Activated CD4-positive, alpha-beta T cell treated with anti-CD3 and anti-CD28 coated beads for 1 hour (primary cell): ENCODE measurements around the gene CENPN.

Experiments used
- DNase-seq: peaks from one replicate; pipeline ENCODE4 v3.0.0-alpha.2; 2020

CENPN gene, protein sequence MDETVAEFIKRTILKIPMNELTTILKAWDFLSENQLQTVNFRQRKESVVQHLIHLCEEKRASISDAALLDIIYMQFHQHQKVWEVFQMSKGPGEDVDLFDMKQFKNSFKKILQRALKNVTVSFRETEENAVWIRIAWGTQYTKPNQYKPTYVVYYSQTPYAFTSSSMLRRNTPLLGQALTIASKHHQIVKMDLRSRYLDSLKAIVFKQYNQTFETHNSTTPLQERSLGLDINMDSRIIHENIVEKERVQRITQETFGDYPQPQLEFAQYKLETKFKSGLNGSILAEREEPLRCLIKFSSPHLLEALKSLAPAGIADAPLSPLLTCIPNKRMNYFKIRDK

DNA sequence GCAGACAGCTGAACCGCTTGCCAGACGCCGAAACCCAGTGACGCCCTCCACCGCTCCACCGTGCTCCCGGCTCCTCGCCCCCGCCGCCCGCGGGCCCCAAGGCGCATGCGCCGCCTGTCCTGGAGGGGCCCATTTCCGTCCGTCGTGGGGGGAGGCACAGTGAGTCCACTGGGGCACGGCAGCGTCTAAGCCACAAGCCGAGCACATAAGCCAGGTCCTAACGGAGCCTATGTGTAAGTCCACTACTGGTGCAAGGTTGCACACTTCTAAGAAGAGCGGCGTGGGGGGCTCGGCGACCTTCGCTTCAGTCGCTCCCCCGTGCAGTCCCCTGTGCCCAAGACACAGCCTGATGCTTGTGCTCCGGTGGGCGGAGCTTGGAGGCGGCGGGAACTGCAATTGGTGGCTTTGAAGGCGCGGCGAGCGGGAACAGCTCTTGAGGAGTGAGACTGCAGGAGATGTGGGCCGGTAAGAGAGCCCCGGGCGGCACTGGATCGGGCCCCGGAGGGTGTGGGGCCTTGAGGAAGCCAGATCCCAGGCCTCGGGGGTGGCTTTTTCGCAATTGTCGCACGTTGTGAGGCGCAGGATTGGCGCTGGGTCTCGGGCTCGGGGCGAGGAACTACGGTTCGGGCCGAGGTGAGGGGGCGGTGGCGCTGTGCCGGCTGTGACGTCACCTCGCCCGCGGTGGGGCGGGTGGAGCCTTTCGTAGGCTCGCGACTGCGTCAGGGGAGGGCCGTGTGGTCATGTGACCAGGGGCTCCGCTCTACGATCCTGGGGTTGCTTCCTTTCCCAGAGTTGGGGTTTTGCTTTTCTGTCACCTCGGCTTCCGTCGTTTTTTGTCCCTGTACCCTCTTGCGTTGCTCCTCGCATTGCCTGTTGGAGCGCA is at the start of gene CENPN, which contains the start of gene CMC2:
Gene CENPN (plus strand): TSS at position 402 of the 883 bp plus-strand sequence. CDS start 4,726 bp downstream, outside the sequence.
Gene CMC2 (minus strand): TSS at position 73 of the 883 bp plus-strand sequence. CDS start 9,491 bp downstream, outside the sequence.
- peak; percentile 97 for DNase-seq

DNA sequence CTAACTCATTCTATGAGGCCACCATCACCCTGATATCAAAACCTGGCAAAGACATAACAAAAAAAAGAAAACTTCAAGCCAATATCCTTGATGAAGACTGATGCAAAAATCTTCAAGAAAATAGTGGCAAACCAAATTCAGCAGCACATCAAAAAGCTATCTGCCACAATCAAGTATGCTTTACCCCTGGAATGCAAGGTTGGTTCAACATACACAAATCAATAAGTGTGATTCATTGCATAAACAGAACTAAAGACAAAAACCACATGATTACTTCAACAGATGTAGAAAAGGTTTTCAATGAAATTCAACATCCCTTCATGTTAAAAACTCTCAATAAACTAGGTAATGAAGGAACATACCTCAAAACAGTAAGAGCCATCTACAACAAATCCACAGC is 48.7 kb upstream of the CENPN start:
- DNase-seq: no peak

DNA sequence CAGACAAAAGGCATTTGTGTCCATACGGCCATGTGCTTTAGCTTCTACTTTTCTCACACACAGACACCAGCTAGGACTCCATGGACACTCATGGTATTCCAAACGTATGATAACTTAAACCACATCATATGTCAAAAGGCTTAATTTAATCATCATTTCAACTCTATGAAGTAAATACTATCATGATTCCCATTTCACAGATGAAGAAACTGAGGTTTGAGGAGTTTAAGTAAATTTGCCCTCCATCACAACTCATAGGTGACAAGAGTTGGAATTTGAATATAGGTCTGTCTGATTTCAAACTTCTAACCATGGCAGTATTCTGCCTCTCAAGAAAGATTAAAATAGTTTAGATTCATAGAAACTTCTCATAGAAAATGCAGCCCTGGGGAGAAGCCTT is 44.1 kb upstream of the CENPN start:
- no peak for DNase-seq

DNA sequence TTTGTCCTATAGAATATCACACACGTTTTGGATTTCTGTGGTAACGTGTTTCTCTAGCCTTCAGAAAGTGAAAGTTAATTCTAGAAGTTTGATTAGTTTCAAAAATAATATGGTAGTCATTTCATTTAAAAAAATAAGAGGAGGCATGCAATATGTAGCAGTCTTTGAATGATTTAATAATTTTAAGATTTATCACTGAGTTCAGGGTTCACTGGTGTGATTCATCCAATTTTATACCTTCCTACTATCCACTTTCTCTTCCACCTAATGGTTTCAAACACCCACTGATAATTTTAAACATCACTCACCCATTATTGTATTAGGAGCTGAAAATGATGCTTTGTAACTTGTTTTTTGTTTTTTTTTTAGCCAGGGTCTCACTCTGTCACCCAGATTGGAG is 42.7 kb upstream of the CENPN start:
- no peak for DNase-seq

DNA sequence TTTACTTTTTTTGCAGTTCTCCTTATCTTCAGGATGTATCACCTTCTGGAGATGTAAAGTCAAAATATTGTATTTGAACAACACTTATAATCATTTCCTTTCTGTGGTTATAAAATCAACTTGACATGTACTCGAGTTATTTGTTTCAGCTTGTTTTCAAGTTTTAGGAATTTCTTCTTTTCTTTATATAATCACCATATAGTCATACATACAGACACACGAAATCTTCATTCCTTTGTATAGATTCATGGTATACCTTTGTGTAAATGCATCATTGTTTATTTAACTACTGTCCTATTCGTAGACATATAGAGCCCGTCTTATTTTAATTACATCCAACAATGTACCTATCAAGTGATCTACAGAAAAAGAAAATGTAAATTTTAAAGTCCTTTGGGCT is 40.4 kb upstream of the CENPN start:
- no peak for DNase-seq

DNA sequence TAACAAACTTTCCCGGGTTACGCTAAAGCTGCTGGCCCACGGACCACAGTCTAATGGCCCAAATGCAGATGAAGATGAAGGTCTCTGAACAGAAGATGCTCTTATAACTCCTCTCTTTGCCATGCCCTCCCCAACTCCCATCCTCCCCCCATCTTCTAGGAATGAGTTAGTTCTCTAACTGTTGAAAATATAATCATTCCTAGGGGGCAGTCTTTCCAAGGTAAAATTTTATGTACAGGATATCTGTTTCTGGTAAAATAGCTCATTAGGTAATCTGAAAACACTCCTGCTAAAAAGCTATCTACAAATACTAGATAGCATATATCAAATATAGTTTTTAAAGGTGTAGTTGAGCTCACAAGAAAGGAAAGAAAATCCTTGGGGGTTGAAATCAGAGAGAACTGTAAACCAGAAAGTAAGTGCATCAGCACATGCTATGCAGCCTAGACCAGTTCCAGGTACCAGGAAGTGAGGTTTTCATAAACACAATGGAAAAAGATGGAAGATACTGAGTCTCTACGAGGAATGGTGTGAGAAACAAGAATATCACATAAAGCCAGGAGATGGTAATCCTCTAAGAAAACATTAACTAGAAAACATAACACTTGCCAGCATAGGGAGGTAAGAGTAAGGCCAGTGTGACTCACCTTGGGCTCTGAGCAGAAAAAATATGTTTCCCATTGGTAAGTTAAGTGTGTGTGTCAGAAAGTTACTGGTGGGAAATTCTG is 38.5 kb upstream of the CENPN start:
- no peak for DNase-seq

DNA sequence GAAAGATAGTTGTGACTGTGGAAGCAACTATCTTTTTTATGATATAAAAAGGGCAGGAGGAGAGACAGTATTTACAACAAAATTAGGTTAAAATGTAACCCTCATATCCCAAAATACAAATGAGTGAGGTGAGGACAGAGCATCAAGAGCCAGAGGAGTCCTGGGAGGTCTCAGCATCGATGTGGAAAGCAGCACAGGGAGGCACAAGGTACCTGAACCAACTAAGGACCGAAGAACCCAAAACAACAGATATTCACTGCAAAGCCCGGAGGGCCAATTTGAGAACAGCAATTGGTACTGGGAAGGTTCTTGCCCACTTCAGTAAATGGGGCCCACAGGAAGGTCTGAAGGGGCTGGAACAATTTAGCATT is 37.9 kb upstream of the CENPN start:
- no peak for DNase-seq

DNA sequence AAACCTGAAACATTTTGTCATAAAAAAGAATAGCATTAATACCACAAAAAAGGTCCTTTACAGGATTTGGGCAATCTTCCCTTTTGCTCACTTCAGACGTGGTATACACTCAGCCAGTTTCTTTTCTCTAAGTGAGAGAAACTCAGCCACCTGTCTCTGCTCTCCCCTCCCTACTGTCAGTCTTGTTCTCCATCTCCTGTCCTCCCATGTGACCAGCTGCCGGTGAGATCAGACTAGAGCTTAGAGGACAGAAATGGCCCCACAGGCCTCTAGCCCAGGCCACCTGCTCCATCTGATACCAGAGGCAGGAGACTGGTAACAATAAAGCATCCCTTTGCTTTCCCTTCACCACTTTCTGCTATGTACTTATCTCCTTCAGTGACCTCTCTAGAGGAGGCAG is 35.2 kb upstream of the CENPN start:
- DNase-seq: no peak

DNA sequence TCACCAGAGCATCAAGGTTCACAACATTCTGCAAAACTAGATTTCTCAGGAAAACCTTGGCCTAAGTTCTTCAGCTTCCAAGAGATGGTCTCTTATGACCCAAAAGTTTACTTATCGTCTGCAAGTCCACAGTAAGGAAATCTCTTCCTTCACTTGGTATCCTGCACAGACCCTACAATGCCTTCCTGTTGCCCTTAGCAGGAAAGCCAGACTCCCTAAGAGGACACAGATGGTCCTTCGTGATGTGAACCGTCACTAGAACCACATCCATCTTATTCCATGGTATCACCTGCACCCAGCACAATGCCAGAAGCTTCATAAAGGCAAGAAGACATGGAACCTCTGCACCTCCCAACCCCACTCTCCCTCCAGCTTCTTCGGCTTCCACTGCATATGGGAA is 34.4 kb upstream of the CENPN start:
- no peak for DNase-seq

DNA sequence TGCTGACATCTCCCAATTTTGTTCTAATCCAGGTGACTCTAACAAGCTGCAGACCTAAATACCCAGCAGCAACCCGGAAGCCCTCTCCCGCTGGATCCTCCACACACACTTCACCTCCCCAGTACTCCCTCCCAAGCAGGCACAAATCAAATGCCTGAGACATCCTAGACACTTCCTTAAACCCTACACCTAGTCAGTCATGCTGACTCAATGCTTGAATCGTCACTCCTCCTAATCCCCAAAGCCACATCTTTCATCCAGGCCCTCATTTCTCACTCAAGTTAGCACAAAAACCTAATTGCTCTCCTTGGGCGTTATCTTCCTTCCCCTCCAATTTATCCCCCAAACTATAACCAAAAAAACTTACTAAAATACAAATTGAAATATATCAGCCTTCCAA is 33.0 kb upstream of the CENPN start:
- DNase-seq: no peak

DNA sequence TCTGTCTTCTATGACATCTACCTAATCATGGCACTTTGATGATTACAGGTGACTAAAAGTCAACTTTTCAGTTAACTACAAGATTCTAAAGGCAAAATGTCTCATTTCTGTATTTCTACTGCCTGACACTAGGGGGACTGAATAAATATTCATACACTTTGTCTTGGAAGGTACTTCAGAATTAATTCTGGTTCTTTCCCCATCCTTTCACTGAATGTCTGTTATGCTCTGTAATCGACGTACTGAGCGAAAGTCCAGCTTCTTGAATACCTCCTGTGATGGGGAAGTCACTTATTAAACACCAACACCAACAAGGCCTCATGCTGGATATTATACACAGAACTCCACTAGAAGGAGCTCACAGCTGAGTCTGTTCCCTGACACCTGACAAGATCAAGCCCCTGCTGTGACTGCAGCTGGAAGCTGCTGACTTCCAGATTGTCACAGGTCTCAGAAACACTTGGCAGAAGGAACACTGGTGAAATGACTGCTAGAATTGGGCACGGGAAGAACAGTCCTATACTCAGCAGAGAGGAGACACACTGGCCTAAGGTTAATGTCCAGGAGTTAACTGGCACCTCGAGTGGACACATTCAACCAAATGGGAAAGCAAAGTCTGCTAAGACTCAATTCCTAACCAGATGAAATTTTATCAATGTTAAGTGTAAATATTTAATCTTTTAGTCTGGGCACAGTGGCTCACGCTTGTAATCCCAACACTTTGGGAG is 32.2 kb upstream of the CENPN start:
- no peak for DNase-seq

DNA sequence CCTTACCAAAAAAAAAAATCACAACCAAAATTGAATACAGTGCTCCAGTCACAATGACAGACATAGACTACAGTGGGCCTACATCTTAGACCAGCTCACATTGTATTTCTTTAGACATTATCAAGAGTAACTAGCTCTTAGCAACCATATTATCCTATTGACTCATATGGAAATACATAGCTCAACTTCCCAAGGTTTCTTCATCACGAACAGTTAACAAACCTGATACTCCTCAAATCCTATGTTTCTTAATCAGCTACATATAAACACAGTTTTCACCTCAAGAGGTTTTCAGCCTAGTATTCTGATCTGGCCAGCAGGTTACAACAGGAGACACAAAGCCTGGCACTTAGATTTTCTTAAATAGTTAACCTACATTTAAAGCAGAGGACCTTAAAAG is 30.1 kb upstream of the CENPN start:
- DNase-seq: no peak

DNA sequence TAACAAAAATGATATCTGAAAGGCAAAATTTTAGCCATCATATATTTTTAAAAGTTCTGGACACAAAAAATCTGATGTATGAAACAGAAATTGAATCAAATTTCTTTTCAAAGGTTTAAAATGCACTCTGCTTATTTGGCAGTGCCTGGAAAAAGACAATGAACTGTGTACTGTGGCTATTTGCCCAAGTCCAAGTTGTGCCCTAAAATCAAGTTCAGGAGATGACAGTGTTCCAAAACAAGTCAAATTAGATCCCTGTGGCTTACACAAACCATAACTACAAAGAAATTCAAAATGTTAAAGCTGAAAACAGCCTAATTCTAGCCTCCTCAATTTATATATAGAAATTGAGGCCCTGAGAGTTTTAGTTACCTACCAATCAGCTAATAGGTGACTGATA is 25.9 kb upstream of the CENPN start:
- no peak for DNase-seq

DNA sequence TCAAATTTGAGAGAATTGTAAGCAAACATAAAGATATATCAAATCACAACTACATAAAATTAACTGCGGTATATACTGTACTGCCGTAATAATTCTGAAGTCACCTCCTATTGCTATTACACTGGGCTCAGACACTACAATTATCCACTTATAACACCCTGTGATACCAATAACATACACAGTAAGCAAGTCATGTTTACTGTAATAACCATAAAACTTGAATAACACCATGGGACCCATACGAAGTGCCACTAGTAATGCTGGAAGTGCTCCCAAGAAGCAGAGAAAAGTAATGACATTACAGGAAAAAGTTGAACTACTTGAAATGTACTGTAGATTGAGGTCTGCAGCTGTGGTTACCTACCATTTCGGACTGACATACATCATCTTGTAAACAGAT is 24.4 kb upstream of the CENPN start:
- DNase-seq: no peak

DNA sequence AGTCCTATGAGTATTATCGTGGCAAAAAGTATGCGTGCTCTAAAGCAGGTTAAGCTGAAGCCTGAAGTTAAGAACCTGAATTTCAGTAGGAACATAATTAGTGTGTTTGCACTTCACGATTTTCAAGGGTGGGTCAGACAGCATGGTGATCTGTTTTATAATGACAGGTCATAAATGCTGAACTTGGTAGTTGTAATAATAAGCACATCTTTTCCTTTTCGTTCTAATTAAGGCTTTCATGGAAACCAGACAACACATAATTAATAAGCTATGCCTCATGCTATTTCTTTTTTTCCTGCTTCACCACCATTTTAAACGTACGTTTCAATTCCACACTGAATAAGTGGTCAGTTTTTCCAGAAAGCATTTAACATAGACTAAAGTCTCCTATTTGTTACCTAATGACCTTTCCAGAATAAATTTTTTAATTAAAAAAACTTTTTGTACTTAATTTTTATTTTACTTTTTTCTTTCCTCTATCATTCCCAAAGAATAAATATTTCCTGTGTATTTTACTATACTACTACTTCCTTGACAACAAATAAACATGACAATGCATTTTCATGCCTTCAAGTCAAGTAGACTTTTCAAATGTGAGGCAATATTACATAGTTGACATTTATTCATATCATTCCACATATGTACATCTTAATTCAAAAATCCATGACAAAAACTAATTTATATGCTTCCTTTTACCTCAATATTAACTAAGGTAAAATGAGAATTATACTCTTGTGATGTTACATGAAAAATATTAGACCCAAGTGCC is 22.7 kb upstream of the CENPN start:
- no peak for DNase-seq

DNA sequence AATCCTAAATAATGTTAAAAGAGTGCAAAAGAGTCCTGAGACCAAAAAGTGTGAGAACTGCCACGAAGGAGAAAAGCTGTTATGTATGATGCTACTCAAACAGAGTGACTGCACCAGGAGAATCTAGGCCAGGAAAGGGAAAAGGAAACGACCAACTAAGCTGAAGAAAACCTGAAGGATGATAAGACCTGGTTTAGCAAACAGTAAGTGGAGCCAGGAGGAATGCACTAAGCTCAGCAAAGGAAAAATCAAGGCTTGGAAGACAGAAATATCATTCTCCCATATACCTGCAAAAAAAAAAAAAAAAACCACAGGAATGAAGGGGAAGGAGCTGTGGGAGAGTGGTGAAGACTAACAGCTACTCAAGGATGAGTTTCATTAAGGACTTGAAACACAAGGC is 21.4 kb upstream of the CENPN start:
- DNase-seq: no peak

DNA sequence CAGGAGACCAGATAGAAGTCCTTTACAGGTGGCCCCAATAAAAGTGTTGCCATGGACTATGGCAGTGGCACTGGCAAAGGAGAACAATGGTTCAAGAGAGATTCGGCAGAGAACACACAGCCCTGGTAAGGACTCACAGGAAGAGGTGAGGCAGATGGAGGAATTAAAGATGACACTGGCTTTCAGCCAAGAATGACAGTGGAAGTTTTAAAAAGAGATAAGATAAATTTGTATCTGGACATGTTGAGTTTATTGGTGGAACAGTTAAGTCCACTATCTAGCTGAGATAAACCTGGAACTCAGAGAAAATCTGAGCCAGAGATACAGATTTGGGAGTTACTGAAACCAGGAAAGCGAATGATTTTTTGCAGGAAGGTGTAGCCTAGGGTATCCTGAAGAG is 20.5 kb upstream of the CENPN start:
- DNase-seq: no peak

DNA sequence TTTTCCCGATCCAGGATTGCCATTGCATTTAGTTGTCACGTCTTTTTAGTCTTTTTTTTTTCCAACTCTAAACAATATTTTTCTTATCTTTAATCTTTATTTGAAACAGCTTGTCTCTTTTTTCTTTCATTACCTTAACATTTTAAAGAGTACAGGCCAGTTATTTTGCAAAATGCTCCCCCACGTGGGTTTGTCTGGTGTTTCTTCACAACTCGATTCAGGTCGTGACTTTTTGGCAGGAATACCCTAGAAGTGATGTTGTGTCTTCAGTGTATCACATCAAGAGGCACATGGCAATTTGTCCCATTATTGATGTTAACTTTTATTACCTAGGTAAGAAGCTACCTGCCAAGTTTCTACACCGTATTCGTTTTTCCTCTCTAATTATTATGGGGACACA is 18.3 kb upstream of the CENPN start:
- no peak for DNase-seq

DNA sequence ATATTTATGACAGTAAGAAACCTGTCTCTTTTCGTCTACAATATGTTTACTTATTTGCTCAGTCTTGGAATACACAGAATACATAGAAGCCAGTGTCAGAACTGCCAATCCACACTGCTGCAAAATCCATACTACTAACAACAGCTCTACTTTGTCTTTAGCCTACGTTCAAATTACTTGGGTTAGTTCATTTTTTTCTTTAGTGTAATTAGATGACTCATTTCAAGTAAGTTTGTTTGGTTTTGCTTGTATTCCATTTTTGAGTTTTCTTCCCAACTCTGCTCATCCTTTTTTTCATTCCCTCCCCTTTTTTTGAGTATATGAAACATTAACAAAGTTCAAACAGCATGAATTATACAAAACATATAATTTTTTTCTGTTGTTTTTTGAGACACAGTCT is 17.2 kb upstream of the CENPN start:
- no peak for DNase-seq

DNA sequence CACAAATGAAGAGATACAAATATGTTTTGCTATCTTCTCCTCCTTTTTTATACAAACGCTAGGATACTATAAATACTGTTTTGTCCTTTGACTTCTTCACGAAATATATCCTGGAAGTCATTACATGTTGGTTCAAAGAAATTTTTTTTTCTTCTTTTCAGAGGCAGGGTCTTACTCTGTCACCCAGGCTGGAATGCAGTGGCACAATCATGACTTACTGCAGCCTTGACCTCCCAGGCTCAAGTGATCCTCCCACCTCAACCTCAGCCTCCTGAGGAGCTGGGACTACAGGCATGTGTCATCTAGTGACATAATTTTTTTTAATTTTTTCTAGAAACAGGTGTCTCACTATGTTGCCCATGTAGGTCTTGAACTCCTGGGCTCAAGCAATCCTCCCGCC is 16.4 kb upstream of the CENPN start:
- no peak for DNase-seq

DNA sequence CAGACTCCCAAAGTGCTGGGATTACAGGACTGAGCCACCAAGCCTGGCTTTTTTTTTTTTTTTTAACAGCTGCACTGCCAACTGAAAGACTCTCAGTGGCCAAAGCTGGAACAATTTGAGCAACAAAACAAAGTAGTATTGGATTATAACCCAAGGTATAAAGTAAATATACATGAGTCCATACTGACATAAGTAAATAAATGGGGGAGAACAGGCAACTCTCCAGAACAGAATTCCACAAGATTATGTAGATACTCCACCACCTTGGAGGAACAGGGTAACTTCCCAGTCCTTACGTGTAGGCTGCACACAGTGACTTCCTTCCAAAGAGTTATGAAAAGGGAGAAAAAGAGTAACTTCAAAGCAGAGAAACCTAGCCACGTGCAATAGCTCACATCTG is 16.0 kb upstream of the CENPN start:
- no peak for DNase-seq

DNA sequence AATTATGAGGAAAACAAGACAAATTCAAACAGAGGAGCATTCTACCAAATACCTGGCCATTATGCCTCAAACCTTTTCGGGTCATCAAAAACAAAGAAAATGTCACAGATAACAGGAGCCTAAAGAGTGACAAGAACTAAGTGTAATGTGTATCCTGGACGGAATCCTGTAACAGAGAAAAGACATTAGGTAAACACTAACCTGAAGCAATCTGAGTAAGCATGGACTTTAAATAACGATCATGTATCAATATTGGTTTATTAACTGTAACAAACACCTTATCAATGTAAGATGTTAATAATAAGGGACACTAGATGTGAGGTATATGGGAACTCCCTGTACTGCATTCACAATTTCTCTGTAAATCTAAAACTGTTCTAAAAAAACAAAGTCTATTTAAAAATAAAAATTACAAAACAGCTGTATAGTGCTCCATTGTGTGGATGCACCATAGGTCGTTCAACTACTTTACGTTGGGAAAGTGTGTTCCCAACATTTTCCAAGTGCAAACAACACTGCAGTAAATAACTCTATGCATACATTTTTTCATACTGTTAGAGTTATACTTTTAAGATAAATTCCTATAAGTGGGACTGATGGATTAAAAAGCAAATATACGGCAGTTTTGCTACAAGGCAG is 15.1 kb upstream of the CENPN start:
- DNase-seq: no peak
